ENCODE results near the gene CFAP119.

GRCh38 chr16:30758988-30759491 is 2.8 kb downstream of the CFAP119 start:
- TF ChIP-seq, protein P1, sequence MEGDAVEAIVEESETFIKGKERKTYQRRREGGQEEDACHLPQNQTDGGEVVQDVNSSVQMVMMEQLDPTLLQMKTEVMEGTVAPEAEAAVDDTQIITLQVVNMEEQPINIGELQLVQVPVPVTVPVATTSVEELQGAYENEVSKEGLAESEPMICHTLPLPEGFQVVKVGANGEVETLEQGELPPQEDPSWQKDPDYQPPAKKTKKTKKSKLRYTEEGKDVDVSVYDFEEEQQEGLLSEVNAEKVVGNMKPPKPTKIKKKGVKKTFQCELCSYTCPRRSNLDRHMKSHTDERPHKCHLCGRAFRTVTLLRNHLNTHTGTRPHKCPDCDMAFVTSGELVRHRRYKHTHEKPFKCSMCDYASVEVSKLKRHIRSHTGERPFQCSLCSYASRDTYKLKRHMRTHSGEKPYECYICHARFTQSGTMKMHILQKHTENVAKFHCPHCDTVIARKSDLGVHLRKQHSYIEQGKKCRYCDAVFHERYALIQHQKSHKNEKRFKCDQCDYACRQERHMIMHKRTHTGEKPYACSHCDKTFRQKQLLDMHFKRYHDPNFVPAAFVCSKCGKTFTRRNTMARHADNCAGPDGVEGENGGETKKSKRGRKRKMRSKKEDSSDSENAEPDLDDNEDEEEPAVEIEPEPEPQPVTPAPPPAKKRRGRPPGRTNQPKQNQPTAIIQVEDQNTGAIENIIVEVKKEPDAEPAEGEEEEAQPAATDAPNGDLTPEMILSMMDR (conservative IDR thresholded peaks at IDR 0.05; ENCODE audit: low read depth, low read length) = no peak
- no peak for TF ChIP-seq EZH2 (IDR thresholded peaks at IDR 0.05; ENCODE audit: borderline replicate concordance, low read depth, low read length, poor library complexity, severe bottlenecking)
